GM12874 (cell line): ENCODE data around the gene GAS2L2.

ENCODE experiments used
- CTCF ChIP-seq: IDR thresholded peaks from 2 replicates; pipeline ENCODE4 v1.5.1; 2011; ENCODE audit warnings: low read depth, mild to moderate bottlenecking, control low read depth, low read length, moderate library complexity; ENCODE audit not compliant: insufficient read depth

The GAS2L2 gene

GRCh38 chr17:35730400-35731005 lies 22.5 kb downstream of the GAS2L2 start:
- no peak for TF ChIP-seq CTCF

DNA sequence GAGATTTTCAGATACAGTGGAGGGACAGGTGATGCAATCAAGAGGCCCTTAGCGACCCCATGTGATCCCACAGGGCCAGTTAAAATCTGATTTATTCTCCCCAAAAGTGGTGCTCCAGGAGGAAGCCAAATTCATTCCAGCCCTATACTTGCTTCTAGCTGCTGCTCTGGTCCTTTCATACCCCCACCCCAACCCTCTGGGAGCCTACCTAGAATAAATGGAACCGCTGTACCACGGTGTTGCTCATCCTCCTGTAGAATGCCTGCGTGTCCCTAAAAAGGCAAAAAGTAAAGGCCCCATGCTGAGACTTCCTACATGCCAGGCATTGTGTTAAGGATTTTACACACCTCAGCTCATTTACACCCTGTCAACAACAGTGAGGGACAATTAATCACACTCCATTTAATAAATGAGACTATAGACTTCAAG lies 23.6 kb downstream of the GAS2L2 start:
- TF ChIP-seq CTCF, result no peak

DNA sequence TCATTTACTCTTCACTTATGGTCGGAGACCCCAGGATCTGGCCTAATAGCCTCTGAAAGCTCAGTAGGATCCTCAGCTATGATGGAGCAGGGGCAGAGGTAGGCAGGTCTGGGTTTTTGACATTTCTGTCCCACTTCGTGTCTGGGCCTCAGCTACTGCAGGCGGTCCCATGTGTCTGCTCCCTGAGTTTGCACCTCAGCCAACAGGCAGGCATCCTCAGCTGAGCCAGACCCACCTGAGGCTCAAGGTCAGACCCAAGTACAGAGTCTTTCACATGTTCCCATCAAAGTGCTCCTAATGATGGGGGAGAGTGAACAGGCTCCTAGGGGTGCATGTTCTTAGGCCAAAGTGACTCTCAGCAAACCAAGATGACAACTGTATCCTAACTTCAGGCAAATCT lies 24.5 kb downstream of the GAS2L2 start:
- TF ChIP-seq CTCF, result no peak

- TF ChIP-seq CTCF, result no peak
Observed at GRCh38 chr17:35727635-35728034, 25.4 kb downstream of the GAS2L2 start.

DNA sequence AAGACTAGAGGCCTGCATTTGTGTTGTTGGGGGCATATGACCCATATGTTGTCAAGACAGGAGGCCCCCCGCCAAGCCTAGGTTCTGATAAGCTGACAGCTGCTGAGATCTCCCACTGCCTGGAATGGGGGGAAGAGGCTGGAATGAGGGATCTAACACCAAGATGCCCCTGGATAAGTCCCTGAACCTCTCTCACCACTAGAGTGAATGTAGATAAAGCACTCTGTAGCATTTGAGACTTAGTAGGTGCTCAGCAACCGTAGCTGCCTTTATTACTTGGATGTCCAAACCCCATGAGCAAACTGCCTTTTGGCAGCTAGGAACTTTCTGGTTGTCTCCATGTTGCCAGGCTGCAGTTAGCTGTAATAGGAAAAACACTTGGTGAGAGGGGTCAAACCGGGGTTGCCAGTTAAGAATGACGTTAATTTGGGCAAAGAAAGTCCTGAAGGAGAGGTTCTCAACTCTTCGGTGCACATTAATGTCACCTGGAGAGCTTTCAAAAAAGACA lies 26.0 kb downstream of the GAS2L2 start:
- no peak for TF ChIP-seq CTCF

- no peak for TF ChIP-seq CTCF
Observed at GRCh38 chr17:35726127-35726952, 26.7 kb downstream of the GAS2L2 start.

DNA sequence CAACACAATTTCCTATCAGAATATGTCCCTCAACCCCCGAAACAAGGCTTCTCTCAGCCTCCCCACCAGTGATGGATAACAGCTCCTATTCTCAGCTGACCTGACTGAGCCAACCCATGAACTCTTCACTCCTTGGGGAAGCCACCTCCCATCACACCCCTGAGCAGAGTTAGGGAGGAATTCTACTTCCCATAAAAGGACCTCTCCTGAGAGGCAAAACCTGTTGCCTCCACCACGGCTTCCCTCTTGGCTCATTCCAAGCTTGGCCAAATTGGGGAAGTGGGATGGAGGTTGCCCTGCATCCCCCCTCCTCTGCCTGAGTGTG lies 27.3 kb downstream of the GAS2L2 start:
- no peak for TF ChIP-seq CTCF
